Activated CD4-positive, alpha-beta T cell treated with anti-CD3 and anti-CD28 coated beads, Interleukin-2, amount 50 U/mL, for 48 hours (primary cell): ENCODE data around the gene MAF.
A peak's percentile ranks its signal among the peaks of the same experiment; 100 is the strongest.

Source experiments
- DNase-seq, 2 experiments: peaks; one replicate each; pipeline ENCODE4 v3.0.0-alpha.2; 2020

The MAF gene

DNA sequence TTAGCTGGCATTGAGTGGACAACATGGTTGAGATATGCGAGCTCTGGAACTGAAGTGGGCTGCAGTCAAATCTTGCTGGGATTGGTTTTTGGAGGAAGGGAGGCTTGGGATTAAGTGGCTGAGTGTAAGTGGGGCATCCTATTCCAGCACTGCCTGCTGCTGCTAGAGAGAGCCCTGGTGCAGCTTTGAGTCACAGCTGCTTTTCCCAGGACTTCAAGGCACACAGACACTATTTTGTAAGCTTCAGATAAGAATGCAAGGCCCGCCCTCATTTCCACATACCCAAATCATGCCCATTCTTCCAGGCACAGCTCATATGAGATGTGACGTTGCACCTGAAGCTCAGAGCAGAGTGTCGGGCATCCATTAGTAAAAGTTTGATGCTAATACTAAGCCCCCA, 10.2 kb upstream of the MAF start:
- no peak for DNase-seq

DNA sequence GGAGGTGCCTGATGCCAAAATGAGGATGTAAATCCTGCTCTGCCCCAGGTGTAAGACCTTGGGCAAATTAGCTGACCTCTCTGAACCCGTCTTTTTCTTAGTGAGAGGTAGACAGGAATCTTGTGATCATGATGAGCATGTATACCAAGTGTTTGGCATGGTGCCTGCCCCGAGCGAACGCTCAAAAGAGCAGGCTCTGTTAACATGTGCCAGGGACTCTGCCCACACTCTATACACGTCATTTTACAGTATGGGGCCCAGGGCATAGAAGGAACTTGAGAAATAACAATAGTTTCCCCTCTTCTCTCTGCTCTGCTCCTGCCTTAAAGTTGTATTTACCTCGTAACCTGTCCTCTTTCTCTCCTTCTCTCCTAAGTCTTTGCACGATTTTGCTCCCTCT, 9.3 kb upstream of the MAF start:
- DNase-seq = no peak

DNA sequence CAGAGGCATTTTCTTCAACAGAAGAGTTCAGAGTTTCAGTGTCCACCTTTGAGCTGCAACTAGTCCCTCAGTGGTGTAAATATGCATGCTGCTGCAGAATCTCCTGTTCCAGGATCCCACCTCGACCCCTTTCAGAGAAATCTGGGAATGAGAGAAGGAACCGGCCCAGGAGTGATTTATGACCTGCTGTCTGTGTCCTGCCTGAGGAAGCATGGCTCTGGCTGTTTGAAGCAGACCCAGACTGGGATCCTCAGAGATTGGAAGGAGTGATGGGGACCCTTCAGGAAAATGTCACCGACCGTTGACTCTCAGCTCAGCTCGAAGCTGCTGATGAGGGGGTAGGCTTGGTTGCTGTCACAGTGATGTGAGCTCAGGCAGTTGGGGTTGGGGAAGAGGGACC, 8.4 kb upstream of the MAF start:
- no peak for DNase-seq

DNA sequence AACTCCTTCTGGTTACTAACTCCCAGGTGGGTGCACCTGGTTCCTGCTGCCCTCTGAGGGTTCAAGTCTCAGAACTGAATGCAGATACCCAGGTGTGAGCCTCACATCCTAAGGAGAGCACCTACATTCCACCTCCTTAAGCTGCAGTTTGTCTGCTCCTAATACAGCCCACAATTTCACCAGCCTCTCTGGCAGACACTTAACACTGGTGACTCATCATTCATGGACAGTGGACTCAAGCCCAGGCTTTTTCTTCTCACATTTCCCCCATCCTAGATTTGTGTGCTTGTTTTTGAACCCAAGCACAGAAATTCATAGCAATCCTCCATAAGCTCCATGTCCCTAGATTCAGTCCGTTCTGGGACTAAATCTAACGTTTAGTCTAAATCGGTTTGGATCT, 7.0 kb upstream of the MAF start:
- DNase-seq = no peak

DNA sequence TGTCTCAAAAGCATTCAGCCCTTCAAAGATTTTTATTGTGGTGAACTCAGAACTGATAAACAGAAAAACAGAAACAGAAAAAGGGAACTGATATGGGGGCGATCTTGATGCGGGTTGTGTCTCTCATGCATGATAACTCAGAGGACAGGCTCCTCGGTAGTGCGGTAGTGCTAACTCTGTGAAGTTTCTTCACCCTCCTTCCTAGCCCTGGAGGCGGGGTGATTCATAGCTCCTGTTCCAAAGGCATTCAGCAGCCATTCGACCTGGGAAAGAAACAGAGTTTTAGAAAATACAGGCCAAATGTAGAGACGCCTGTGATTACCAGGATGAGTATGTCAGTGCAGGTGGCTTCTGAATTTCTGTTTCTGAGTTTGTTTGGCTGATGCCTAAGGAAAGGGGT, 5.5 kb upstream of the MAF start:
- peak in 1 of 2 experiments; percentile 62 for DNase-seq

DNA sequence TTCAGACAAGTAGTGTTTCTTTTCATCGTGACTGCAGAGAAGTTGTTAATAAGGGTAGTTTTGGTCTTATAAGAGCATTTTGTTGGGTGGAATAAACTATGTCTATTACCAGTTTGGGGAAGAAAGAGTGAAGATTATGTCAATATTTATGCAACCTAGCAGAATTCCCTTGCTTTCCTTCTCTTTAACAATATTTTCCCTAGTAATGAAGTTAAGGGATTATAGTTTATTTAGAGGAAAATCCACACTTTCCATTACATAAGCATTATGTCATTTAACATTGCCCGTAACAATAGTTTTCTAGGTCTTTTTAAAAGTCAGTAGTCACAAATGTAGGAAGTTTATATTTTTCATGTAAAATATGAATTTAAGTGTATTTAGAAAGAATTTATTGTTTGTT, 2.5 kb upstream of the MAF start:
- DNase-seq = no peak

DNA sequence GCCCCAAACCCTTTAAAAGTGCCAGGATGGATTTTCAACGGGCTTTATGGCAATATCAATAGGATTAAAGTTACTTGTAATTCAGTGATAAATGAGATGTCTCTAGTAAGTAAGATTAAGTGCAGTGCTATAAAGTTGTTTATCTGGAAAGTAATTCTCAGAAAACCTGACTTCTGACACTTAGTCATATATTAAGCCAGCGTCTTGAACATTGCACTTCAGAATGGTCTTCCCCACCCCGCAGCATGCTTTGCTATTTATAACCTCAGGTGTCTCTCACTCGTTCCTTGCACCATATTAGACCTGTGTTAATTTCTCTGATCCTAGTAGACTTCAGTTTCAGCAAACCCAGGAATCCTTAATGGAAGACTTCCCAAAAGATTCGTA, 2.1 kb upstream of the MAF start:
- no peak for DNase-seq

DNA sequence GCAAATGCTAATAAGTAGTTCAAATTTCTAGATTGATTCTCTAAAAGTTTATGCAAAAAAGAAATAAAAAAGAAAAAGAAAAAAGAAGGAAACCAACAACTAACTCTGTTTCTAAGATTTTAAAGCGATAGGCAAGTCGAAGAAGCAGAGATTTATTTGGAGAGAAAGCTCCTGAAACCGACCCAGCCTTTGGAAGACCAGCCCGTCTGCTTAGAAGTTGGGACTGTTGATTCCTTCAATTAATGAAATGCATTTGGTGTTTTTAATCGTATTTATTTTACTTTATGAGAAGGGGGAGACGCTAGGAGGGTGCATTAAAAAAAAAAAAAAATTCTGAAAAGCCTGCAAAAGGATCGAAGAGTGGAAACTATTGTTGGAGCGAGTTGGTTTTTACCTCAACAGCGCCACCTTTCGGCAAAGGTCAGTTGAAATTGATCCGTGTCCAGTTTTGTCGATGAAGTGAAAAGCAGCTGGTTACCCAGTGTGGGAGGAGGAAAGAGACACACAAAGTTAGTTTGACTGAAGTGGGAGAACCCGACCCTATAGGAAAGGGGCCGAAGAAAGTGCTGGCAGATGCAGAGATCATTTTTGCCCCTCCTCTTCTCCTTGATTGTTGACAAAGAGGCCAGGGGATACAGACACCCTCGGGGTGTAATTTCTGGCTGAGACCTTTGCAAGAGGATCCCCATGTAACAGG, 1.5 kb upstream of the MAF start:
- peak; percentile 91 to 94 for DNase-seq

DNA sequence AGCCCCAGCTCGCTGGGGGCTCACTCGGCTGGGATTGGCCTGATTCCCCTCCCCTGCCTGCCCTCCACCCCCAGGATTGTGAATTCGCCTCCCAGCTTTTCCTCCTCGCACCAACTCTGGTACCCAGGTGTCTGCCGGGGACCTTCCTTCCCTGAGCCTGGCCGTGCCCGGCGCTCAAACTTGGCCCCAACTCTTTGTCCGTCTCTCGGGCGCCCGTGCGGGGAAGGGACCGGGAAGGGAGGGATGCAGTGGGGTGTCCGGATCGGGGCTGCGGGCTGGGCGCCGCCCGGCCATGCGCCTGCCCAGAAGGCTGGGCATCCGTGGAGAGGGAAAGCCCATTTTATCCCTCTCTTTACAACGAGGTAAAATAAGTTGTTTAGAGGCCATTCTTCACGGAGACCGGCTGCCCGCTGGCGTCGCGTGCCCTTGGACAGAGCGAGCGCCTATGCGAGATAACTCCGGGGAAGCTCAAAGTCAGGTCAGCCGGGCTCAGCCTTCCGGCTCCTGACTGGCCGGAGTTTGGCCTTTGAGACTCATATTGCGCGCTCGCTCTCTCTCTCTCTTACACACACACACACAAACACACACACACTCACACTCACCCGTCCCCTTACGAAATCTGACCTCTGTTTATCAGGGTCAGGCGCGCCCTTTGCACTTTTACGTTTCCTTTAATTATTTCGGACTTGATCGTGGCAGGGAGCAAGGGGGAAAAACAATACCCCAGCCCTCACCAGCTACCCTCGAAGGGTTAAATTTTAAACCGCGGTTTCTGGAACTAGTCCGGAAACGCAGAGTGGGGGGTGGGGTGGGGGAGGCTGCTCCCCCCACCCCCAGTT, 774 bp upstream of the MAF start:
- DNase-seq = peak in 1 of 2 experiments; percentile 46

DNA sequence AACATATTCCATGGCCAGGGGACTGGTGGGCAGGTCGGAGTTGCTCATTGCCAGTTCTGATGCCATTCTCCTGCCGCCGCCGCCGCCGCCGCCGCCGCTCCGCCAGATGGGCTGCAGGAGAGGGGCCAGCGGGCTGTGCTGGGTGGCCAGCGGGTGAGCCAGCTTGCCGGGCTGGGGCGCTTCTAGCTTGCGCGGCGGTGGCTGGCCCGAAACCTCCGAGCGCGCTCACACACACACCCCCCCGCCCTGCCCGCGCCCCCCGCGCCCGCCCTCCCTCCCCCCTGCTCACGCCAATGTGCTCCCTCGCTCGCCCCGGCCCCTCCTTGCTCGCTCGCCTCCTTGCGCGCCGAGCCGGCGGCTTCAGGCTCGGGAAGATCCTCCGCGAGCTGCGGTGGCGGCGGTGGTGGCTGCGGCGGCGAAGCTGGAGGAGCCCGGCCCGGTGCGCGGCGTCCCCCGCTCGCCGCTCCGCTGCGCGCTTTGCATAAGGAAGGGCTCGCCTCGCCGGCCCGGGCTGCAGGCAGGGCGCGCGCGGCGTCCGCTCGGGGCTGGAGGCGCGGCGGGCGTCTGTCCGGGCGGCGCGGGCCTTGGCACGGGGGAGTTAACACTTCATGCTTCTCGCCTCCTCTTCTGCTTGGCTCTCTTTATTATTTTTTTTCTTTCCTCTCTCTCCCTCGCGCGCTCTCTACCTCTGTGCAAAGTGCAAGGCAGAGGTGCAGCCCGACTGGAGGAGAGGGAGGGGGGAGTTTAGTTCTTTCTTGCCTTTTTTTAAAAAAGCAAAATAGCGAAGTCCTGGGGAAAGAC, 500 bp downstream of the MAF start:
- DNase-seq = peak; percentile 45 to 53

DNA sequence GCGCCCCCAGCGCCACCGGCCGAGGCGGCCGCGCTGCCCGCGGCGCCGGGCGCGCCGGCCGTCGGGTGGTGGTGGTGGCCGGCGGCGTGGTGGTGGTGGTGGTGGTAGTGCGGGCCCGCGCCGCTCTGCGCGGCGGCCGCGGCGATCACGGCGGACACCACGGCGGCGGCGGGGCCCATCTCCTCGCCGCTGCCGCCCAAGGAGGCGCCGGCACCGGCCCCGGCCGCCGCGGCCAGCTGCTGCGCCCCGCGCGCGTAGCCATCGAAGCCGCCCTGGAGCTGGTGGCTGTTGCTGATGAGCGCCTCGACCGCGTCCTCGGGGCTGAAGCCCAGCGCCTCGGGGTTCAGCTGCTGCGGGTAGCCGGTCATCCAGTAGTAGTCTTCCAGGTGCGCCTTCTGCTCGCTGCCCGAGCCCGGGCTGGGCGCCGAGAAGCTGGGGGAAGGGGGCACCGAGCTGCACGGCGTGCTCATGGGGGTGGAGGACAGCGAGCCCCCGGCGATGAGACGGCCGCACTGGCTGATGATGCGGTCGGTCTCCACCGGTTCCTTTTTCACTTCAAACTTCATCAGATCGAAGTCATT, 1.2 kb downstream of the MAF start:
- peak in 1 of 2 experiments; percentile 39 for DNase-seq

DNA sequence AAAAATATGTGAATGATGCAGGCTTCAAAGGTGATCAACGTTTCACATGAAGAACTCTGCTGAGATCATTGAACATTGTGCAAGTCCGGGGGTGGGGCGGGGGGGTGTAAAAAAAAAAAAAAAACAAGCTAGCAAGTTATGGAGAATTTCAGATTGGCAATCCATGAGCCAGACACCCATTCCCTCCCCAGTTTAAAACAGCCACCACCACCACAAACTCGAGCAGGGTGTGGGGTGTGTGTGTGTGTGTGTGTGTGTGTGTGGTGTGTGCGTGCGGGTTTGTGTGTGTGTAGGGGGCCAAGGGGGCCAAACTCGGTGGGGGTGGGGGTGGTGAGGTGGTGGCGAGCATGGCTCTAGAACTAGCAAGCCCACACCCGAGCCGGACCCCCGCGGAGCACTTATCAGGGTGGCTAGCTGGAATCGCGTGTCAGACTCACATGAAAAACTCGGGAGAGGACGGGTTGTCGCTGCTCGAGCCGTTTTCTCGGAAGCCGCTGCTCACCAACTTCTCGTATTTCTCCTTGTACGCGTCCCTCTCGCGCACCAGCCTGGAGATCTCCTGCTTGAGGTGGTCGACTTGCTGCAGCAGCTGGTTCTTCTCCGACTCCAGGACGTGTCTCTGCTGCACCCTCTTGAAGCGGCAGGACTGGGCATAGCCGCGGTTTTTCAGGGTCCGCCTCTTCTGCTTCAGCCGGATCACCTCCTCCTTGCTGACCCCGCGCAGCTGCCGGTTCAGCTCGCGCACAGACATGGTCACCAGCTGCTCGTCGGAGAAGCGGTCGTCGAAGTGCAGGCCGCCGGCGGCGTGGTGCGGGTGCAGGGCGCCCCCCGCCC, 2.0 kb downstream of the MAF start:
- DNase-seq = peak; percentile 53 to 60

DNA sequence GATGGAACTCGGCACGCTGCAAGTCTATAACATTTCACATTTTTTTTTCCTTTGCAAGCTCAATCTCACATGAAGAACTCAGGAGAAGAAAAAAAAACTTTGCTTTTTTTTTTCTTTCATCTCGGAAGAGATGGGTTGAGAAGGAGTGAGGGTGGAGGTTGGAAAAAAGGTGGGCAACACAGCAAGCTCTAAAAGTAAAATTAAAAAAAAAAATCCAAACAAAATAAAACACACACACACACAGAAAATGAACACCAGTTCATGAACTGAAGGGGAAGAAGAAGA, 2.5 kb downstream of the MAF start:
- no peak for DNase-seq

DNA sequence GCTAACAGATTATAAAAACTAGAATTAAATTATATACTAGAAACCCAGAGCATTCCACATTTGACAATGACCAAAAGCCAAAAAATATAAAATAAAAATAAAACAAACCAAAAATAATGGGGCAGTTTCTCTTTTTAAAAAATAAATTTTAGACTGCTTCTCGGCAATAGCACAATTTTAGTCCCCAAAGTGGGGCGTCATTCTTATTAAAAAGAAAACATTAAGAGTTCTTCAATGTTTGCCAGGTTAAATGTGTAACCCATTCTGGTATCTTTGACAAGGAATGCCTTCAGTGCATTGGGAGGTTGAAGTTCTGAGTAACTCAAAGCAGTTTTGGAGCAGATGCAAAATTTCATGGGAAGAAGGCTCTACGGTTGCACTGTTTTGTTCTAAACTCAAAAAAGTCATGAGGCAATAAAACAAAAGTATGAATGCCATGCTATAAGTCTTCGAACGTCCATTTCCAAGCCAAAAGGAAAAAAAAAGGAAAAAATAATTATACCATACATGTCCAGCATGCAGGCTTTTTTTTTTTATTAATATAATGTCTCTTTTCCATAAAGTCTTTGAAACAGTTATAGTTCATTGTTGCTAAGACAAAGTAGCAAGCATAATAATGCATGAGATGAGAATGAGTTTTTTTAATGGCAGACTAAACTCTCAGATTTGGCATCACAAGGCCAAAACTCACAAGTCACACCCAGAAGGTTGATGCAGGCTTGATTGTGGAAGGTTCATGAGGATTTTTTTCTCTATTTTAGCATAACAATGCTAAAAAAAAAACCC, 3.1 kb downstream of the MAF start:
- DNase-seq = no peak

DNA sequence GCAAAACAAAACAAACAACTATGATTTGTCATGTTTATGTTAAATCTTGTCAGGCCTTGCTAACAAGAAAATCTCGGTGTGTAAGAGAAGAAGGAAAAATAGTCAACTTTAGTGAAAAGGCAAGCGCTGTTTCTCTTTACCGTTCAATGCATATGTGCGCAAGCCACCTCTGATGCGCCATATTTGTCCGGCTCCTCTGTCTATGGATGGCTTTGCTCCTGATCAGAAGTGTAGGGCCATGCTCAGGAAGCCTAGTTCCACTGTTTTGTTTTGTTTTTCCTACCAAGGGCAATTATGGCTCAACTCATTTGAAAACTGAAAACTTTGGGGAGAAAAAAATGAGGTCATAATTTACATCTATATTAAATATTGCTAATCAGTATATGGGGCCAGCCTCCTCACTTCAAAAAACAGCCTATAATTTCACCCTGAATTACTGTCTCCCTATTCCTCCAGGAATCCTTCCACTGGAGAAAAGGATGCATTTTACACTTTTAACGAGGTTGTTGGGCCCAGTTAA, 4.5 kb downstream of the MAF start:
- no peak for DNase-seq

DNA sequence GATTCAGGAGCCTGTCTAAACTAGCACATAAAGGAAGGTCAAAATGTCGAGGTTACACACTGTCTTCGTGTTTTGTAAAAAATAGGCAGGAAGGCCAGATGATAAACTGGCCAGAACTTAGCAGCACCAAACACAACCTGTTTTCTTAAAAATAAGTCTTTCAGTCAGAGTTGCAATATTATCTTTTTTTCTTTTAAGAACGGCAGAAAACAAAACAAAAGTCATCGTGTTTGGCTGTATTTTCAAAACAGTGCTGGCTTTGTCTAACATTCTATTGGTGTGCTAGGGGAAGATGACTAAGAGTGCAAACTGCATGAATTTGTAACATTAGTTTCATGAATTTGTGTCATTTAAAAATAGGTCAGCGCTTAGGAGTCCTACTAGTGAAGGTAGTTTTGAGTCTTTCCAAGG, 5.3 kb downstream of the MAF start:
- DNase-seq = no peak

DNA sequence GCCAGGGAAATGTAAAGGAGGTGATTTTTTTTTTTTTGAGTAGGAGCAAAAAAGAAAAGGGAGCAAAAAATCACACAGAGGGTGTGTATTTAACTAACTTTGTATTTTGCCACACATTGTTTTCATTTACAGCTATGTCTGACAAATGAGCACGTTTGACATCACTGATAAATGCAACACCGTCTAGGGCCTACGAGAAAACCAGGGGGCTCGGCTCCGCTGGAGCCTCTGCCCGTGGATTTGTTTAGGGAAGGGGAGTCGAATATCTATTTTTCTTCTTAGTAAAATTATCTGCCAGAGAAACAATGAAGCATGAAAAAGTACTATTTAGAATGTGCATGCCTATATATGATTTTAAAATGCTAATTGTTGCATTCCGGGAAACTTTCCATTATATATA, 6.8 kb downstream of the MAF start:
- DNase-seq = no peak

DNA sequence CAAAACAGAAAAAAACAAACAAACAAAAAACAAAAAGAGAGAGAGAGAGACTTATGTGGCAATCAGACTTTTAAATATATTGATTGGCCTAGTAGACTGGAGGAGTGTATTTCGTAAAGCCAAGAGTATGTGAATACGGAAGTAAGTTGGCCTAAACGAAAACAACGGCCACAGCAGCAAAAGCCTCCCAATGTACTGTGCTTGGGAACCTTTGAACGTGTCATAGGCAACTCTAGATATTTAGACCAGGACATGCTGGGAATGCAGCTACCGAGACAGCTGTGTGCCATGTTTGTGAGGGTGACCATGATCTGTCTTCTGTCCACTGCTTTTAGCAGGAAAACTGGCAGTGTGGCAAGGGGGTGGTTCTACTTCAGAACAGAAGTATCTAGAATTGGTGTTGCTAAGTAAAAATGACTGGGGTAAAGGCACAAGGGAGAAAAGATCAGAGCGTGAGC, 7.4 kb downstream of the MAF start:
- no peak for DNase-seq

DNA sequence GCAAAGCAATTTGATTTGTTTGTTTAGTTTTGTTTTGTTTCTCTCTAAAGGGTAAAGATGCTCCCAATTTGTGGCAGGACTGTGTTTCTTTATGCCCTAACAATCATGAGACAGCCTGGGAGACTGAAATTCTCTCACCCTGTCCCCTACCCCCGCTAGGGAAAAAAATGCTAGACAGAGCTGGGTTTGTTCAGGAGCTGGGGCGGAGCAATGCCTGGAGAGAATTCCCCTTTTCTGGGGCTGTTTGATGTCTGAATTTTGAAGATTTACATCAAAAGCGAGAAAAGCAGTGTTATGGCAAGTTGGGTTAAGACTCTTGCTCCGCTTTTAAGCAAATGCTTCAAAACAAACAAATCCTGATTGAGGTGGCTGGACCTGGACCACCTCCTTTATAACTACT, 8.4 kb downstream of the MAF start:
- DNase-seq = no peak

DNA sequence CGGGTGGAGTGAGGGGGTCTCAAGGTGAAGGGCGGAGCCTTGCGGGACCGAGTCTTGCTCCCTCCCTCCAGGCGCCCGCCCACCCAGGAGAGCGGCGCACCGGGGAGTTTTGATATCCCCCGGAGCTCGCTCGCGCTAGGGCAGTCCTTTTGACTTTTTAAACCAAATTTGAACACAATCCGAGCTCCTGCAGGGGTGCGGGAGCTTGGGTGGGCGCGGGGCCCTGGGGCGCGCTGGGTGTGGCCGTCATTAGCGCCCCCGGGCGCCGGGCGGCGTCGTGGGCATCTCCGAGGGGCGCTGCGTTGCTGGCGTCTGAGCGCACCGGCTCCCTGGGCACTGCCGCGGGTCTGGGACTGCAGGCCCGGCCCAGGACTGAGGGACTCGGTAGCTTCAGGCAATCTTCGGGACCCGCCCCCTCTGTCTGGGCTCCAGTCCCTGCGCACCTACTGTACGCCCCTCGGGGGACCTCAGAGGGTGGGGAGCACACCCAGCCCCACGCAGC, 10.9 kb downstream of the MAF start:
- DNase-seq = no peak

DNA sequence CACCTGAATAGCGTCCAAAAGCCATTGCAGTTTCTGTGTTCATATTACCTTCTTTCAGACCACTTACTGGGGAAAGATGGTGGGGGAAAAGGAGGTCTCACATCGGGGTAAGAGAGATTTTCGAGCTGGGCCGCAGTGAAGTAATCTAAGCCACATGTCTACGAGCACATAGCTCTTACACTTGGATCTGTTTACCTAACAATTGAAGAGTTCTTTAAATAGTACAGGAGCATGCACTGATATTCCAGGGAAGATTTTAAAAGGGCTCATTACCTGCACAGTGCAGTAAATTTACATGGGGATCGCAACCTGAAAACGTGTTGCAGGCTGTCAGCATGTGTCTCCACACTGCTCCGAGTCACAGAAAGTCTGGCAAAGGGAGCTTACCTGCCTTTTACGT, 12.6 kb downstream of the MAF start:
- DNase-seq = no peak
